Tibial artery (tissue), 4 donors: ENCODE data around the gene MTHFD1L.

Experiments
- DNase-seq, 2 donors: peaks; one replicate each; pipeline ENCODE4 v3.0.0-alpha.2; 2019
- H3K27ac ChIP-seq, 2 donors: fragments of 200-600 bp; sonication (generic) in 1 of 2; 1 replicate in 1 of 2; 2 replicates in 1 of 2; pipeline ENCODE4 v1.5.1; 2018 to 2019; ENCODE audit warnings: mild to moderate bottlenecking in 1 of 2
- H3K27me3 ChIP-seq, 2 donors: fragments of 200-600 bp; sonication (generic) in 1 of 2; one replicate each; pipeline versions ENCODE4 v1.5.1 to v1.6.0; 2016 to 2019
- H3K36me3 ChIP-seq, 3 donors: fragments of 200-600 bp; sonication (generic) in 2 of 3; one replicate each; pipeline ENCODE4 v1.5.1; 2016 to 2019; ENCODE audit warnings: mild to moderate bottlenecking in 2 of 3
- H3K4me1 ChIP-seq, 4 donors: fragments of 200-600 bp; sonication (generic) in 2 of 4; 1 replicate in 3 of 4; 2 replicates in 1 of 4; pipeline ENCODE4 v1.5.1; 2016 to 2019
- H3K4me3 ChIP-seq, 2 donors: fragments of 200-600 bp; sonication (generic) in 1 of 2; 1 replicate in 1 of 2; 2 replicates in 1 of 2; pipeline ENCODE4 v1.5.1; 2018 to 2019; ENCODE audit warnings: mild to moderate bottlenecking in 2 of 2
- H3K9me3 ChIP-seq, 3 donors: fragments of 200-600 bp; sonication (generic) in 1 of 3; one replicate each; pipeline ENCODE4 v1.5.1; 2016 to 2019
- CTCF ChIP-seq, 2 experiments: fragments of 200-600 bp in 1 of 2; fragments of 450-650 bp in 1 of 2; IDR thresholded peaks; one replicate each; pipeline ENCODE4 v1.5.1; 2017 to 2019; ENCODE audit warnings: antibody characterized with exemption in 2 of 2, mild to moderate bottlenecking in 1 of 2, moderate library complexity in 1 of 2
- intact Hi-C: fragments of 100-400 bp; cut with DNase I; formaldehyde crosslinking; loops from one replicate; pipeline ENCODE4 v1.15.0; 2023; ENCODE audit warnings: low total_unique reads

MTHFD1L gene

GRCh38 chr6:150930841-150931240 lies 65.3 kb downstream of the MTHFD1L start:
- DNase-seq: no peak
- no peaks in the 10 kb centered on the region for H3K9me3 ChIP-seq
- H3K27me3 ChIP-seq: no peaks in the 10 kb centered on the region

GRCh38 chr6:150931405-150931804 lies 65.9 kb downstream of the MTHFD1L start:
- TF ChIP-seq CTCF (IDR thresholded peaks at IDR 0.05): no peak
- no peaks in the 10 kb centered on the region for H3K36me3 ChIP-seq
- DNase-seq: no peak
- no peaks in the 10 kb centered on the region for H3K27me3 ChIP-seq
- H3K4me3 ChIP-seq: no peak overlapping the region
- peaks cover 0 to 41% (median 11%) of the 10 kb centered on the region in 4 donors for H3K4me1 ChIP-seq
- H3K9me3 ChIP-seq: no peaks in the 10 kb centered on the region
- intact Hi-C loops: no loop called here
- H3K27ac ChIP-seq: peak overlapping the region in 1 of 2 donors; percentile 46

More at GRCh38 chr6:150930841-150931240, 65.3 kb downstream of the MTHFD1L start:
- intact Hi-C loops: no loop called here
- Histone ChIP-seq H3K4me3 (no peak overlapping the region), H3K4me1 (peaks cover 0 to 42% (median 11%) of the 10 kb centered on the region in 4 donors), H3K36me3 (no peaks in the 10 kb centered on the region), H3K27ac (peak overlapping the region in 1 of 2 donors; percentile 14)
- TF ChIP-seq CTCF (IDR thresholded peaks at IDR 0.05): no peak

GRCh38 chr6:150932996-150933395 lies 67.5 kb downstream of the MTHFD1L start:
- H3K27me3 ChIP-seq: no peaks in the 10 kb centered on the region
- no peaks in the 10 kb centered on the region for H3K9me3 ChIP-seq
- H3K36me3 ChIP-seq: peaks cover 0 to 15% (median 11%) of the 10 kb centered on the region in 3 donors
- H3K4me1 ChIP-seq: peaks cover 0 to 29% (median 11%) of the 10 kb centered on the region in 4 donors
- H3K27ac ChIP-seq: no peak overlapping the region
- no peak for DNase-seq
- H3K4me3 ChIP-seq: no peak overlapping the region
- no peak for TF ChIP-seq CTCF (IDR thresholded peaks at IDR 0.05)
- intact Hi-C loops: no loop called here

GRCh38 chr6:150934380-150934779 lies 68.9 kb downstream of the MTHFD1L start:
- intact Hi-C loops: no loop called here
- Histone ChIP-seq H3K9me3 (no peaks in the 10 kb centered on the region), H3K36me3 (peaks cover 0 to 26% (median 25%) of the 10 kb centered on the region in 3 donors), H3K27me3 (no peaks in the 10 kb centered on the region), H3K27ac (no peak overlapping the region), H3K4me1 (peaks cover 0 to 29% (median 11%) of the 10 kb centered on the region in 4 donors), H3K4me3 (no peak overlapping the region)
- no peak for TF ChIP-seq CTCF (IDR thresholded peaks at IDR 0.05)
- DNase-seq: no peak

- intact Hi-C loops: no loop called here
- H3K4me3 ChIP-seq: no peak overlapping the region
- peaks cover 0 to 20% (median 6%) of the 10 kb centered on the region in 4 donors for H3K4me1 ChIP-seq
- no peaks in the 10 kb centered on the region for H3K27me3 ChIP-seq
- no peak overlapping the region for H3K27ac ChIP-seq
- DNase-seq: no peak
- no peaks in the 10 kb centered on the region for H3K9me3 ChIP-seq
- H3K36me3 ChIP-seq: peaks cover 0 to 34% (median 26%) of the 10 kb centered on the region in 3 donors
- no peak for TF ChIP-seq CTCF (IDR thresholded peaks at IDR 0.05)
Measured at GRCh38 chr6:150936021-150936555, 70.6 kb downstream of the MTHFD1L start.
